Heart left ventricle (tissue), 16 donors: ENCODE measurements around the gene LRRC74B. TPM values are rescaled to one million over a fixed set of nuclear protein-coding genes. Genes with fewer than 3 reads are reported as not detected.

ENCODE experiments used
- ATAC-seq, 4 donors: fragments of 200-7000 bp; cut with Tn5 transposase; one replicate each; pipeline ENCODE4 v1.9.1; 2020 to 2022; ENCODE audit warnings: moderate library complexity in 4 of 4, mild to moderate bottlenecking in 3 of 4, moderate number of reproducible peaks in 1 of 4
- DNase-seq, 5 donors: peaks; one replicate each; pipeline ENCODE4 v3.0.0-alpha.2; 2020
- H3K27ac ChIP-seq, 12 donors: fragments of 200-600 bp; sonication (generic) in 4 of 12; one replicate each; pipeline versions ENCODE4 v1.5.0 to v1.8.0; 2016 to 2022; ENCODE audit warnings: mild to moderate bottlenecking in 2 of 12
- H3K27me3 ChIP-seq, 9 donors: fragments of 200-600 bp; sonication (generic) in 2 of 9; one replicate each; pipeline versions ENCODE4 v1.5.1 to v1.8.0; 2016 to 2022; ENCODE audit warnings: mild to moderate bottlenecking in 3 of 9
- H3K36me3 ChIP-seq, 9 donors: fragments of 200-600 bp; sonication (generic) in 2 of 9; one replicate each; pipeline versions ENCODE4 v1.5.0 to v1.8.0; 2018 to 2022; ENCODE audit warnings: mild to moderate bottlenecking in 2 of 9
- H3K4me1 ChIP-seq, 12 donors: fragments of 200-600 bp; sonication (generic) in 4 of 12; one replicate each; pipeline versions ENCODE4 v1.5.0 to v1.8.0; 2016 to 2022; ENCODE audit warnings: mild to moderate bottlenecking in 3 of 12
- H3K4me3 ChIP-seq, 12 donors: fragments of 200-600 bp; sonication (generic) in 4 of 12; one replicate each; pipeline versions ENCODE4 v1.5.0 to v1.8.0; 2017 to 2022; ENCODE audit warnings: mild to moderate bottlenecking in 9 of 12, moderate library complexity in 4 of 12
- H3K9me3 ChIP-seq, 12 donors: fragments of 200-600 bp; sonication (generic) in 4 of 12; one replicate each; pipeline versions ENCODE4 v1.5.0 to v1.8.0; 2016 to 2022; ENCODE audit warnings: mild to moderate bottlenecking in 1 of 12
- CTCF ChIP-seq, 12 donors: fragments of 200-600 bp; sonication (generic) in 4 of 12; IDR thresholded peaks; one replicate each; pipeline versions ENCODE4 v1.5.0 to v1.8.0; 2018 to 2022; ENCODE audit warnings: antibody characterized with exemption in 12 of 12, mild to moderate bottlenecking in 5 of 12
- POLR2A ChIP-seq, 2 donors: fragments of 450-650 bp; IDR thresholded peaks; one replicate each; pipeline ENCODE4 v1.6.1; 2017; ENCODE audit warnings: antibody characterized with exemption in 2 of 2, mild to moderate bottlenecking in 2 of 2, moderate library complexity in 2 of 2
- WGBS, 4 donors: extraction: QIAGEN DNeasy Blood & Tissue Kit in 2 of 4; methylation state at CpG; one replicate each; pipeline versions ENCODE4 v1.1.5 to v1.1.7; 2013 to 2018; 5-methylcytosine and 5-hydroxymethylcytosine counted together
- intact Hi-C, 10 donors: fragments of 100-400 bp; cut with DNase I; formaldehyde crosslinking; loops; one replicate each; pipeline versions ENCODE4 v1.11.1 to v1.14.2; 2022
- polyA plus RNA-seq, 2 donors: library from polyadenylated mRNA; stranded (reverse); fragments of 200-250 nt; gene quantifications; one replicate each; pipeline ENCODE4 v1.2.3, GENCODE V29; 2013
- total RNA-seq, 9 donors: library from RNA; depleted of rRNA in 2 of 9; stranded (reverse); fragments of >200 nt in 2 of 9; fragmentation: NEBNext Ultra II Directional in 3 of 9; extraction: Animal tissue kit (Norgen Biotek cat#: 25700) in 3 of 9; gene quantifications; one replicate each; pipeline versions ENCODE4 v1.1.0 to v1.2.4, GENCODE V29; 2016 to 2023
- donor health status: ischemic (EF 13 %, LVEDD 7.1; RV severe dilation, severe dysfunction).
- donor health status: healthy with polysubstance abuse.
- donor health status: DM: no; HTN: yes; CAD: no.
- donor health status: DM: no; HTN: no; CAD: no.
- donor health status: ischemic (EF 25% LVEDD 6.9; RV normal size, moderate dysfunction).
- donor health status: ischemic (EF 25% LVEDD 5.7; RV mildly dilated, moderate dysfunction).
- donor health status: healthy.
- donor health status: DM: yes; HTN: yes; CAD: no.
- donor health status: ischemic (EF 35%, LVEDD 5.7; RV mildly dilated, moderate dysfunction).
- donor health status: nonischemic (EF 11% LVEDD 7.7; RV severe dilation, severe dysfunction).
- donor health status: DM: yes; HTN: yes; CAD: no.
- donor health status: PGD.
- donor health status: ischemic (EF 29% LVEDD 5.4; RV normal size, mild dysfunction).
- donor health status: nonischemic (EF 23%, LVEDD 6.1; RV moderate dilation, normal function).

The LRRC74B gene
- total and polyA plus RNA-seq, 11 donors, result not detected

- TF ChIP-seq CTCF (IDR thresholded peaks at IDR 0.05) (no peak), POLR2A (IDR thresholded peaks at IDR 0.05) (no peak)
- intact Hi-C loops, result loop anchor here in 1 of 10 donors (5.0 to 10.0 kb wide), 3 partner anchors 32 to 130 kb away; partner anchors contain the start of genes AIFM3 and LRRC74B
- WGBS, 4 donors, result 27 to 34% (median 29%) methylated on average over 12 of the region's 12 CpGs
- DNase-seq (peak in 4 of 5 donors; percentile 46 to 76 (median 56)), ATAC-seq (peak; percentile 56 to 81 (median 67))
- no peaks in the 10 kb centered on the region for H3K27me3 ChIP-seq
- peaks cover 3 to 27% (median 20%) of the 10 kb centered on the region in 12 donors for H3K4me1 ChIP-seq
- H3K27ac ChIP-seq, result peak within 1 kb of the TSS in 10 of 12 donors; percentile 39 to 84 (median 68)
- H3K9me3 ChIP-seq, result no peaks in the 10 kb centered on the region
- no peaks in the 10 kb centered on the region for H3K36me3 ChIP-seq
- H3K4me3 ChIP-seq, result peak within 1 kb of the TSS in 11 of 12 donors; percentile 18 to 64 (median 55)
Measured at GRCh38 chr22:21014726-21015465, 30.9 kb upstream of the LRRC74B start, which contains the start of gene P2RX6. TSS of gene P2RX6 (plus strand) at chr22:21015165. CDS start at chr22:21015175, 10 bp downstream.

- Histone ChIP-seq H3K36me3 (no peaks in the 10 kb centered on the region), H3K4me1 (peaks cover 3 to 27% (median 20%) of the 10 kb centered on the region in 12 donors), H3K27ac (peak overlapping the region in 8 of 12 donors; percentile 1 to 79 (median 56)), H3K4me3 (peak overlapping the region in 7 of 12 donors; percentile 48 to 64 (median 56)), H3K27me3 (no peaks in the 10 kb centered on the region), H3K9me3 (no peaks in the 10 kb centered on the region)
- DNase-seq (peak in 1 of 5 donors; percentile 29), ATAC-seq (no peak)
- 63 to 80% (median 68%) methylated on average over 6 to 10 of the region's 10 CpGs for WGBS, 4 donors
- intact Hi-C loops, result loop anchor here in 1 of 10 donors (10.0 kb wide), 2 partner anchors 51 to 131 kb away; partner anchors contain the start of gene AIFM3
- TF ChIP-seq POLR2A (IDR thresholded peaks at IDR 0.05), result no peak
- no peak for TF ChIP-seq CTCF (IDR thresholded peaks at IDR 0.05)
Measured at GRCh38 chr22:21015466-21016006, 30.2 kb upstream of the LRRC74B start.

DNA sequence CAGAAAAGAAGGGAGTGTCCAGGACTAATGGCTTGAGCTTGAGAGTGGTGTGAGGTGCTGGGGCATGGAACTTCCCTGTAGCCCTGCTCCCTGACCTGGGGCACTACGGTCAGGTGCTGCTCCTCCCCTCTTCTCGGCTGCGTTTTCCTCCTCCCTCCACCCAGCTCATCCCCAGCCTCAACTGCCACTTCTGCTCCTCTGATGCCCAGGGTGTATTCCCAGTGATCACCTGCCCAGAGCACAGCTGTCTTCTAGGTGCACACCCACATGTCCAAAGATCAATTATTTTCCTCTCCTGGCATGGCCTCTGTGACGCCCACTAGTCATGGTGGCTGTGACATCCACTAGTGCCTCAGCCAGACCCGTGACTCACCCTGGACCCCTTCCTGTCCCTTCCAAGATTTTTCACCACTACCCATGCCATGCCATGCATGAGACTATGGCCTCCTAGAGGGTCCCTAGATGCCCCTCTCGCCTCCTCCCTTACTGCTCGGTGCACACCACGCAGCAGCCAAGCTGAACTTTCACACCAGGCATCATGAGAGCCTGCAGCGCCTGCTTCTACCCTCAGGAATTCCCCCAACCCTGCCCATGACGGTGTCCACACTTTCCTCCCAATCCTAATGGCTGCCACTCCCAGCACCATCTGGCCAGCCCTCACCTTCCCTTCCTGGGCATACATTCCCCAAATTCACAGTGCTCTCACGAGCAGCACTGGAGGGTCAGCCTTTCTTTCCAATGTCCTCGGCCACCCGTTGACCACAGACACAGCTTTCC, 28.9 kb upstream of the LRRC74B start:
- no peak overlapping the region for H3K4me3 ChIP-seq
- H3K27ac ChIP-seq, result no peak overlapping the region
- 87 to 92% (median 89%) methylated on average over 13 of the region's 13 CpGs for WGBS, 4 donors
- intact Hi-C loops, result loop anchor here in 1 of 10 donors (10.0 kb wide), 2 partner anchors 52 to 132 kb away; partner anchors contain the start of gene AIFM3
- TF ChIP-seq POLR2A (IDR thresholded peaks at IDR 0.05) (no peak), CTCF (IDR thresholded peaks at IDR 0.05) (no peak)
- H3K36me3 ChIP-seq, result no peaks in the 10 kb centered on the region
- no peak for ATAC-seq
- peak in 1 of 5 donors; percentile 13 for DNase-seq
- H3K9me3 ChIP-seq, result no peaks in the 10 kb centered on the region
- no peaks in the 10 kb centered on the region for H3K27me3 ChIP-seq
- H3K4me1 ChIP-seq, result peaks cover 3 to 27% (median 20%) of the 10 kb centered on the region in 12 donors
